GM19351 (cell line): ENCODE data around the gene EVA1A.

ENCODE experiments used
- ATAC-seq: cut with Tn5 transposase; IDR thresholded peaks from one replicate; pipeline ENCODE4 v1.9.1; 2021; ENCODE audit warnings: mild to moderate bottlenecking, moderate library complexity; ENCODE audit not compliant: unreplicated experiment

Gene EVA1A

GRCh38 chr2:75521225-75521872 lies 39.4 kb downstream of the EVA1A start:
- ATAC-seq: no peak

DNA sequence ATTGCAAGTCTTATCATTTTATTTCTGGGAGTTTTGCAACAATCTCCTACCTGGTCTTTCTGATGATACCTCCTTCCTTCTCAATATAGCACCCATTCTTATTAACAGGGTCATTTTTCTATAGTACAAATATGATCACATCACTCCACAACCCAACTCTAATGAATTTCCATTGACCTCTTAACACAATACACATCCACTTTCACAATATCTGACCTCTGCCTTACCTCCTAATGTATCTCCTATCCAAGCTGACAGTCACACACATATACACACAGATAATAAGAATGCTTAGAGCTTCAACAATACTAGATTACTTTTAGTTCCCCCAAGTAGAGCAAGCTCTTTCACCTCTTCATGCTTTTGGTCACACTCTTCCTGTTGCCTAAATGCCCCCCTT lies 40.9 kb downstream of the EVA1A start:
- no peak for ATAC-seq

GRCh38 chr2:75518638-75519465 lies 41.9 kb downstream of the EVA1A start:
- no peak for ATAC-seq

DNA sequence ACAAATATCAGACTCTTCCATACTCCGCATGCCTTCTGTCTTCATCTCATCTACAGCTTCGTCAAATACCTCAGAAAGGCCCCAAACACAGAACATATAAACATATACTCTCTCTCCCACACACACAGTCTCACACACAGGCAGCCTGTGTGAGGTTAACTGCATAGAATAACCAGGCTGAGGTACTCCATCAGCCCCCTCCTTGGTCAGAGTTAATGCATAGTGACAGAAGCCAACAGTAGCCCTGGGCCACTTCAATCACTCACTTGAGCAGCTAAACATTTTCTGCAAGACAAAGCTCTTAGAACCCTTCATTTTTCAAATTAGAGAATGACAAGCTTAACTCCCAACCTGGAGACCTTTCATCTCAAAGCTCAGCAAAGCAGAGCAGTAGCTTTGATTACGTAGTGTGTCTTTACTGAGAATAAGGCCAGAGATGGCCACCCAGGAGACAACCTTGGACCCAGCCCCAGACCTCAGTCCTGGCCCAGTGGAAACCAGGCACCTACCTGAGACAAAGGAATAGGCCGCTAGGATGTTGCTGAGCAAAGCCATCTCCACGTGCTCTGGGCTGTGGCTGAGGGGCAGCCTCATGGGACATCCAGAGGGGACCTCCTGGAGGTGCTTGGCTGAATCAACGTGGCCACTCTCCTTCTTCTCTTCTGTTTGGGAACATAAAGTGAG lies 43.0 kb downstream of the EVA1A start:
- no peak for ATAC-seq

DNA sequence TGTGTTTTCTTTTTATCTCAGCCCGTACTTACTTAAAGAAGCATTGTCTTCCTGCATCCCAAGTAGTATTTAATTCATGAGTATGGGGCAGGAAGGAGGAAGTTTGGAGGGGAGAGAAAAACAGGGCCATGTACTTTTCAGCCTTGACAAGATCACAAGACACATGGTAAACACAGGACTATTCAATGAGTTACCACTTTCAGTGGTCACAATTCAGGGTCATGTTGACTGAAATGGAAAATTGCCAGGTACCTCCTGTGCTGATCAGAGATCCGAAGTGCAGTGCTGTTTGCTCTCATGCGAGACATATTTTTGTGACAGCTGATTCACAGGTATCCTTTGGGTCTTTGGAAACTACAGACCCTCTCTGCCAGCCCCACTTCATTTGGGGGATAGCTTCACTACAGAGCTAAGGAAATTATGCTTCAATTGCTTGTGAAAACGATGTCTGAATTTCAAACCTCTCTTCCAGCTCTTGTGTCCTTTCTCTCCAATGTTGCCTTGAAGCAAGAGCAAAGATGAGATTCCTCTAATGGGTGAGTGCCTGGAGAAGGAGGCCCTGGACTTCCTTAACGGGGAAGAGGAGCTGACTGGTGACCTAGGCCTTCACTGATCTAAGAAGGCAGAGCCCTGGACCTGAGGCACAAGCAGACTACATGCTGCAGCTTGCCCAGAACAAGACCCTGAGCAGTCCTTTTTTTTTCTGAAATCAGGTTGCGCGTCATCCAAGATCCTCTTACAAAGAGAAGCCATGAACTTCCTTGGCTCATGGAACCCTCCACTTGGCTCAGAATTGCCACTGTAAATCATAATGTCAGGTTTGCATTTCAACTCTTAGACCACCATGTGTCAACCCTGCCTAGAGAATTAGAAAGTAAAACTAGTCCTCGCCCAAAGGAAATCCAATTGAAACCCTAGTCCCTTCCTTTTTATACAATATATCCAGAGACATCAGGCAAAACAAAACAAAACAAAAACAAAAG lies 44.1 kb downstream of the EVA1A start:
- ATAC-seq: peak; percentile 91

GRCh38 chr2:75515584-75516368 lies 45.0 kb downstream of the EVA1A start:
- ATAC-seq: no peak

- no peak for ATAC-seq
Measured at GRCh38 chr2:75513616-75514170, 47.0 kb downstream of the EVA1A start.

- no peak for ATAC-seq
Measured at GRCh38 chr2:75512455-75513212, 48.1 kb downstream of the EVA1A start.

- ATAC-seq: no peak
Measured at GRCh38 chr2:75506101-75506697, 54.5 kb downstream of the EVA1A start.

DNA sequence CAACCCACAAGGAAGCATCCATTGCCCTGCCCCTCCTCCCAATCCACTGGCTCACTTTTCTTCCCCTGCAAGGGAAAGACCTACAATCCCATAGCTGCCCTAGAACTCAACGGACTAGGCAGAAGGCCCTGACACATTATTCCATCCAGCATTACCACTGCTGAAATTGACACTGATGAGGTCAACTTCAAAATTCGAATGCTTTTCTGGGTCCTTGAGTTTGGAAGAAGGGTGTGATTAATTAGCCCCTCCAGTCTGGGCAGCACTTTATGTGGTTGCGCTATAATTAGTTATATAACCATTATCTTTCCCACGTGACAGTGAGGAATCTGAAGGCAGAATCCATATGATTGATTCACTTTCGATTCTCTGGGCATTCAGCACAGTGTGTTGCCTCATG lies 55.7 kb downstream of the EVA1A start:
- no peak for ATAC-seq

DNA sequence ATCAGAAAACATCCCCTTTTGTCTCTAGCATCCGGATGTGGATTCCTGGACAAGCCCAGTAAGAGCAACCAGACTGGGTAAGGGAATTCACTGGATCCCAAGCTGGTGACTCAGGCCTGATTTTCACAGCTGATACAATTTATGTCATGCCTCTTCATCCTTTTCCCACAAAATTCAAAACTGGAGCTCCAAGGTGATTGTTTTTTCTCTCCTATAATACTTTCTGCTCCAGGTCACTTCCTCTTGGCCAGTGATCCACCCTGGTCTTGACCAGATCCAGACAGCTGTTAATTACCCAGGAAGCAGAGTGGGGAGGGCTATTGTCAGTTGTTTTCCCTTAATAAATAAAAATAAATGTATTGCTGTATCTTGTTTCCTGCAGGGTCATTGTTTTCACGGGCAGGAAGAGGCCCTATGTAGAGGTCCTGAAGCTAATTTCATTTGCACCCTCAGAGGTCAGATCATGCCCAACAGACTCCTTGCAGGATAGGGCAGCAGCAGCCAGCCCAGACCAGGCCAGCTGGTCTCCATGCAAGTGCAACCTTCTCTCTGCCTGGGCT lies 57.6 kb downstream of the EVA1A start:
- no peak for ATAC-seq

DNA sequence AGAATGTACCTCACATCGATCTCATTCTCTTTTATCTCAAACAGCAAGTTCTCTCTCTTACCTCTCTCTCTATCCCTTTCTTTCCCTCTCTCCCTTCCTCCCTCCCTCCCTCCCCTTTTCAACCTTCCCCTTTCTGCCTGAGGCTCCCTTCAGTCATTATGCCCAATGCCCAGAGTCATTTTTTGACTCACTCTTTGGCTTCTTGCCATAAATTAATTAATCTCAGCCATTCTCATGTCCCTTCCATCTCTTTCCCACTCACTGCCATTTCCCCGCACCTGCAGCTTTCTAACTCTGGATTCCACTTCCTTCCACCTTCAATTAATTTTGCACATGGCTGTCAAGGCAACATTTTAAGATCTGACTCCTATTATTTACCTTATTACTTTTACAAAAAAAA lies 60.1 kb downstream of the EVA1A start:
- ATAC-seq: no peak

- ATAC-seq: no peak
Measured at GRCh38 chr2:75499534-75499933, 61.2 kb downstream of the EVA1A start.

DNA sequence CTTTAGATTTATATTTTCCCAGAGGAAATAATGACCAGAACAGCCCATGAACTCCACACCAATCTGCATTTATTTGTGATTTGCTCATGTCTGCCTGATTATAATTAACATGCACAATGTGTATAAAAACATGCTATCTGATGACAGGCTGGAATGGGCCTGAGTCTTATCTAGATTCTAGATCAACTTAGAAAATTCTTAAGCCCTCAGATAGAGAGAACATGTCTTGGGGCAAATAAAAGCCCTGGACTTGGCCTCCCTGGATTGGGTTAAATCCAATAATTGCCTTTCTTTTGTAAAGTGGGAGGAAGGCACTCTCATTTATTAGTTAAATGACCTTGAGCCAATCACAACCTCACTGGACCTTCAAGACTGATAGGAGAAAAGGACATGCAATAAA lies 61.8 kb downstream of the EVA1A start:
- no peak for ATAC-seq

GRCh38 chr2:75497256-75497655 lies 63.5 kb downstream of the EVA1A start:
- no peak for ATAC-seq

DNA sequence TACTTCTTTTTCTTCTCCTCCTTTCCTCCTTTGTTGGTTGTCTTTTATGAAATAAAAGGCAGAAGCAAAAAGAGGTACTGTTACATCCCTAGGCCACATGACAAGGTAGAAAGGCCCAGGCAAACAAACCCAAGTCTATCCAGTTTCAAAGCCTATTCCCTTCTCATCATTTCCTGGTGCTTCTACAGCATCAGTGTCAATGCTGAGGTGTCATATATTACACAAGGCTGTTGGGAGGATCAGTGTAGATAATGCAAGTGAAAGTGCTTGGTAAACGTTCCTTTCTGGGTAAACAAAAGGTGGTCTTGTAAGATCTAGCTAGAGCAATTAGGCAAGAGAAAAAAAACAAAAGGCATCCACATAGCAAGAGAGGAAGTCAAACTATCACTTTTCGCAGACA lies 64.9 kb downstream of the EVA1A start:
- ATAC-seq: no peak

DNA sequence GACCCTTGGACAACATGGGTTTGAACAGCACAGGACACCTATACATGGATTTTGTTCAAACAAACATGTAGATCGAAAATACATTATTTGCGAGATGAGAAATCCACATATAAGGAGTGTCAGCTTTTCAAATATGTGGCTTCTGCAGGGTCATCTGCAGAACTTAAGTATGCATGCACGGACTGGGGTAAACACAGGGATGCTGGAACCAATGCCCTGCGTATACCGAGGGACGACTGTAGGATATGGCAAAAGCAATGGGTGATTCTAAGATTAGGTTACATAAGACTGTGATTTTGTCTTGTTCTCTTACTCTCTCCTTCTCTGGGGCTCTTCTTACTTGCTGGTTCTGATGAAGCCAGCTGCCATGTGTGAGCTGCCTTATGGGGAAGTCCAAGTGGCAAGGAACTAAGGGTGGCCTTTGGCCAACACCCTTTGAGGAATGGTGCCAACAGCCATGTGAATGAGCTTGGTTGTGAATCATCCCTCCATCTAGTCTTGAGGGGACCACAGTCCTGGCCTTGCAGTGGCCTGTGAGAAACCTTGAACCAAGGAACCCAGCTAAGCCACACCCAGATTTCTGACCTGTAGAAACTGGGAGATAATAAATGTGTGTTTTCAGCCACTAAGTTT lies 66.5 kb downstream of the EVA1A start:
- ATAC-seq: no peak

DNA sequence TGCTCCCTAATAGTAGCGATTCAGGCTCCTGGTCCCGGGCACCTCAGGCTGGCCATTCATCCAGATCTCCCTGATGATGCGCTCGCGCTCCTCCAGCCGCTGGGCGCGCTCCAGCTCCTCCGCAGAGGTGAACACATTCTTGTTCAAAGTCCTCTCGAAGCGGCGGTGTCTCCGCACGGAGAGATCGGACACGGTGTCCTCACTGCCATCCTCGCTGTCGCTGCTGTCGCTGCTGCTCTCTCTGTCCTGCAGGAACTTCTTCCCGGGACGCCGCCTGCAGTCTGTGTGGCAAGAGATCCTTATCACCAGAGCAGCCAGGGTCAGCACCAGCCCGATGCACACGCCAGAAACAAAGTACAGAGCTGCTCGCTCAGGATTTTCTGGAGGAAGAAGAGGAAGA lies 67.5 kb downstream of the EVA1A start:
- ATAC-seq: no peak
